Endodermal cell (in vitro differentiated cells): ENCODE results near the gene PSTPIP2. TPM values are rescaled to one million over a fixed set of nuclear protein-coding genes. Genes with fewer than 3 reads are reported as not detected.

Source experiments
- DNase-seq: peaks from one replicate; pipeline ENCODE4 v3.0.0-alpha.2; 2017
- H3K27ac ChIP-seq: 2 replicates; pipeline ENCODE4 v1.5.1; 2013; ENCODE audit warnings: mild to moderate bottlenecking, low read depth, low read length, moderate library complexity
- H3K27me3 ChIP-seq: 2 replicates; pipeline ENCODE4 v1.6.1; 2013; ENCODE audit warnings: mild to moderate bottlenecking, low read length, moderate library complexity; ENCODE audit not compliant: insufficient read depth, control insufficient read depth, poor library complexity, severe bottlenecking
- H3K36me3 ChIP-seq: 2 replicates; pipeline ENCODE4 v1.7.0; 2013; ENCODE audit warnings: mild to moderate bottlenecking, low read length, moderate library complexity; ENCODE audit not compliant: control insufficient read depth, insufficient read depth
- H3K4me1 ChIP-seq: one replicate; pipeline ENCODE4 v1.7.0; 2013; ENCODE audit warnings: low read length; ENCODE audit not compliant: control insufficient read depth, insufficient read depth
- H3K4me3 ChIP-seq: 2 replicates; pipeline ENCODE4 v1.5.1; 2013; ENCODE audit warnings: mild to moderate bottlenecking, low read length, moderate library complexity
- H3K9ac ChIP-seq: 2 replicates; pipeline ENCODE4 v1.6.1; 2013; ENCODE audit warnings: mild to moderate bottlenecking, low read length, moderate library complexity; ENCODE audit not compliant: poor library complexity, severe bottlenecking; ENCODE audit errors: extremely low read depth
- H3K9me3 ChIP-seq: 2 replicates; pipeline ENCODE4 v1.6.1; 2013; ENCODE audit warnings: mild to moderate bottlenecking, low read length, moderate library complexity; ENCODE audit not compliant: control insufficient read depth
- H3K27ac Mint-ChIP-seq: 2 replicates; pipeline ENCODE4 v1.8.0; 2020; ENCODE audit warnings: mixed read lengths
- H3K27me3 Mint-ChIP-seq: 2 replicates; pipeline ENCODE4 v1.8.0; 2021; ENCODE audit warnings: mild to moderate bottlenecking, mixed read lengths; ENCODE audit not compliant: insufficient read depth
- H3K36me3 Mint-ChIP-seq: 2 replicates; pipeline ENCODE4 v1.8.0; 2020; ENCODE audit warnings: low read depth, mixed read lengths
- H3K4me1 Mint-ChIP-seq: 2 replicates; pipeline ENCODE4 v1.8.0; 2020; ENCODE audit warnings: mixed read lengths
- H3K4me3 Mint-ChIP-seq: 2 replicates; pipeline ENCODE4 v1.8.0; 2020; ENCODE audit warnings: mild to moderate bottlenecking, moderate library complexity, mixed read lengths
- H3K9me3 Mint-ChIP-seq: 2 replicates; pipeline ENCODE4 v1.8.0; 2020; ENCODE audit warnings: mild to moderate bottlenecking, mixed read lengths
- CTCF ChIP-seq: fragments of 200-600 bp; sonication (generic); conservative IDR thresholded peaks from 2 replicates; pipeline ENCODE4 v1.5.0; 2021; ENCODE audit warnings: antibody characterized with exemption, mild to moderate bottlenecking
- WGBS, 2 experiments: methylation state at CpG; one replicate each; pipeline versions ENCODE4 v1.1.5 to v1.1.7; 2013; ENCODE audit warnings: missing lambda C conversion rate in 2 of 2, mixed read lengths in 1 of 2; ENCODE audit not compliant: insufficient coverage in 1 of 2, insufficient read length in 1 of 2; 5-methylcytosine and 5-hydroxymethylcytosine counted together
- total RNA-seq, 2 donors: library from RNA; stranded (reverse); fragmentation: NEBNext Ultra II Directional in 1 of 2; extraction: Animal tissue kit (Norgen Biotek cat#: 25700) in 1 of 2; gene quantifications; 2 replicates in 1 of 2; 3 replicates in 1 of 2; pipeline ENCODE4 v1.2.1, GENCODE V29; 2021

PSTPIP2 gene
- total RNA-seq, 2 donors from 2014 or later, result 10.6 to 10.8 TPM

- Mint-ChIP-seq H3K27ac (no peak overlapping the region), H3K9me3 (no peaks in the 10 kb centered on the region), H3K4me1 (no peaks in the 10 kb centered on the region), H3K4me3 (no peak overlapping the region), H3K27me3 (no peaks in the 10 kb centered on the region), H3K36me3 (peaks cover 3% of the 10 kb centered on the region)
- no peak overlapping the region for H3K9ac ChIP-seq
- no peak overlapping the region for H3K27ac ChIP-seq
- no peaks in the 10 kb centered on the region for H3K4me1 ChIP-seq
- no peaks in the 10 kb centered on the region for H3K27me3 ChIP-seq
- H3K4me3 ChIP-seq, result no peak overlapping the region
- 100% methylated on average over 1 of the region's 1 CpG; no CpG with 5 or more reads in 1 of the 2 experiments for WGBS, 2 experiments
- H3K9me3 ChIP-seq, result no peaks in the 10 kb centered on the region
- TF ChIP-seq CTCF, result no peak
- no peak for DNase-seq
- H3K36me3 ChIP-seq, result no peaks in the 10 kb centered on the region
Observed at GRCh38 chr18:46061796-46062195, 10.3 kb downstream of the PSTPIP2 start.

GRCh38 chr18:46061387-46061786 lies 10.7 kb downstream of the PSTPIP2 start:
- no peak for TF ChIP-seq CTCF
- Histone ChIP-seq H3K4me1 (no peaks in the 10 kb centered on the region), H3K9me3 (no peaks in the 10 kb centered on the region), H3K27ac (no peak overlapping the region), H3K4me3 (no peak overlapping the region), H3K27me3 (no peaks in the 10 kb centered on the region), H3K9ac (no peak overlapping the region), H3K36me3 (no peaks in the 10 kb centered on the region)
- H3K36me3 Mint-ChIP-seq, result peaks cover 2% of the 10 kb centered on the region
- DNase-seq, result no peak
- no peak overlapping the region for H3K27ac Mint-ChIP-seq
- WGBS, 2 experiments, result 91 to 94% methylated on average over 2 to 3 of the region's 3 CpGs
- H3K27me3 Mint-ChIP-seq, result no peaks in the 10 kb centered on the region
- H3K9me3 Mint-ChIP-seq, result no peaks in the 10 kb centered on the region
- H3K4me3 Mint-ChIP-seq, result no peak overlapping the region
- no peaks in the 10 kb centered on the region for H3K4me1 Mint-ChIP-seq

GRCh38 chr18:46060359-46060841 lies 11.7 kb downstream of the PSTPIP2 start:
- Histone ChIP-seq H3K27me3 (no peaks in the 10 kb centered on the region), H3K27ac (no peak overlapping the region), H3K4me1 (no peaks in the 10 kb centered on the region), H3K4me3 (no peak overlapping the region), H3K36me3 (no peaks in the 10 kb centered on the region), H3K9ac (no peak overlapping the region), H3K9me3 (no peaks in the 10 kb centered on the region)
- Mint-ChIP-seq H3K36me3 (no peaks in the 10 kb centered on the region), H3K27me3 (no peaks in the 10 kb centered on the region), H3K9me3 (no peaks in the 10 kb centered on the region), H3K27ac (no peak overlapping the region), H3K4me1 (no peaks in the 10 kb centered on the region), H3K4me3 (no peak overlapping the region)
- DNase-seq, result no peak
- WGBS, 2 experiments, result 93 to 100% methylated on average over 2 to 3 of the region's 3 CpGs
- no peak for TF ChIP-seq CTCF
